NCI-H2196 treated with DMSO at 0.1 percent for 48 hours (cell line): ENCODE data around the gene SLC35B2.

Experiments used
- DNase-seq: peaks from one replicate; lab custom pipeline; 2025; ENCODE audit not compliant: unreplicated experiment; lab: John Stamatoyannopoulos, UW

Gene SLC35B2

DNA sequence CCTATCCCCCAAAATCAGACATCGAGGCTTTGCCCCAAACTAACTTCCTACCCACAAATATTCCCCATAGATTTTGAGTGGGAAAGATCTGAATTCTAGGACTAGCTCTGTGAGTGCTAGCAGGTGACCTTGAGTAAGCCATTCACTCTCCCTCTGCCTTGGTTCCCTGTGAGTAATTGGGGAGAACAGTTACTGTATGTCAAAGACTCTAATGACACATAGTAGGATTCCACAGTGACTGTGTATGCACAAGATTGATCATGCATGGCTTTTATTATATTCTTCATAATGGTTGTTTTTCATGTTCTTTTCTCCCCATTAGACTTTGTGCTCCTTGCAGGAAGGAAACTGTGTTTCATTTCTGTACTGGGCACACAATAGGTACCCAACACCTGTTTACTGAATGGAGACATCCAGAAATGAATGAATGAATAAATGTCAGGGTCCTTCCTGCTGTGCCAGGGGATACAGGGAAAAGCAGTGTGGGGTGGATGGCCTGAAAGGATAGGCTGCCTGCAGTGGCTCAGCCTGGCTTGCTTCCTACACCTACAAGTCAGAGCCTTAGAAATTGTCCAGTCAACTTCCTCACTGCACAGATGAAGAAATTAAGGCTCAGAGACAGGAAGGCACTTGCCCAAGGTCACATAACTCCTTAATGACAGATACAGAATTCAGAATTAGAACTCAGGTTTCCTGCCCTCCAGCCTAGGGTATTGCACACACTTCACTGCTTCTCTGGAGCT, 12.0 kb upstream of the SLC35B2 start:
- DNase-seq: no peak

DNA sequence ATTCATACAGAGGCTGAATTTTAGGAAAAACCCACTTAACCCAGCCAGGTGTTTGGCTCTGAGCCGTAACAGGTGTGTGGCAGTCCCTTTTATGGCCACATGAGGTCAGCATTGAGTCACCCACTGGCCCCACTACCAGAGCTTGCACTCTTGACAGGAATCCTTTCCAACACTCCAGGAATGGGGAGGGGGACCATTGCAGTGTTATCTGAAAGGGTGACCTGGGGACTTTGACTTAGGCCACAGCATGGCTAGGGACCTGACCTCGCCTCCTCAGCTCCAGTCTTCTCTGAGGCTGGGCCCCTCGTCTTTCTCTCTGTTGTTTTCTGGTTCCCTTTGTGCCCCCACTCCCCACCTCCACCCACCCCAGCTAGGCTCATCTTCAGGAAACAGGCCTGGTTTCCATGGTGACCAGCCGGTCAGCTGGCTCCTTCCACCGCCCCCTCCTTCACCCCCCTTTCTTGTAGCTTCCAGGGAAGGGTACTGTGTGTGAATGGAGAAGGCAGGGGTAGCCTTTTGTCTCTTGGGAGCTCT, 10.8 kb upstream of the SLC35B2 start:
- DNase-seq: peak; percentile 54

DNA sequence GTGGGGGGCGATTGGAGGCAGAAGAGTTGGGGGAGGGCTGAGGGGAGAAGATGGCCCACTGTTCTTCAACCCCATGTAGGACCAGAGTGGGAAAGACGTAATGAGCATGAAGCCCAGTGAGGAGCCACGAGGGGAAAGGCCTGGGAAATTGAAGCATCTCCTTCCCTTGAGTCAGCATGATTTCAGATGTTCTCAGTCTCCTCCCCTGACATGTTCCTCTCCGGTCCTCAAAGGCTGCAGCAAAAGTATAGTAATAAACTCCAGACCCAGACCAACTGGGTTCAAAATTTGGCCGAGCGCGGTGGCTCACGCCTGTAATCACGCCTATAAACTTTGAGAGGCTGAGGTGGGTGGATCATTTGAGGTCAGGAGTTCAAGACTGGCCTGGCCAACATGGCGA, 9.9 kb upstream of the SLC35B2 start:
- no peak for DNase-seq

DNA sequence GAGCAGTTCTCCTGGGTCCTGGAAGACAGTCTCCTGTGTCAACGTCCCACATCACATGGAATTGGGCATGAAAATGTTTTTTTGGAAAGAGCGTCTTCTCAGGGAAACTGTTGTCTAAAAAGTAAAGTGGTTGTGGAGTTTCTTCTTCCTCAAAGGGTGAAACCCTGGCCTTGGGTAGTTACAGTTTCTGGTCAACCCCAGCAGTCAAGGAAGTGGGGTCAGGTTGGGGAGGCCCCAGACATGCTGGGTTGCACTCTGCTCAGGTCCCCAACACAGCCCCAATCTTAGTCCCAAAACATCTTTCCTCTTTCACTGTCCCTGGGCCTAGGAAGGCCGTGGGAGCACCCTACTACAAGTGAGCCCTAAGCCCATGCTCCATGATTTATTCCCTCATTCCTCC, 9.0 kb upstream of the SLC35B2 start:
- DNase-seq: no peak

DNA sequence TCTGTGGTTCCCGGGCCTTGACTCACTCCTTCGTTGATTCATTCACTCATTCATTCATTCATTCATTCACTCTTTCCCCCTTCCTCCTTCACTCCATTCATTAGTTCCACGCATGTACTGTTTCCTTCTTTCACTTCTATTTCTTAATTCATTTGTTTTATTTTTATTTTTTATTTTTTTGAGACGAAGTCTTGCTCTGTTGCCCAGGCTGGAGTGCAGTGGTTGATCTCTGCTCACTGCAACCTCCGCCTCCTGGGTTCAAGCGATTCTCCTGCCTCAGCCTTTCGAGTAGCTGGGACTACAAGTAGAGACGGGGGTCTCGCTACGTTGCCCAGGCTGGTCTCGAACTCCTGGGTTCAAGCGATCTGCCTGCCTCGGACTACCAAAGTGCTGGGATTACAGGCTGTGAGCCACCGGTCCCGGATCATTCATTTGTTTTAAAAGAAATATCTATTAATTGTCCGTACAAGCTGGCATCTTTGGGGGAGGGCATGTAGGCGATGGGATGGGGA, 8.4 kb upstream of the SLC35B2 start:
- no peak for DNase-seq

DNA sequence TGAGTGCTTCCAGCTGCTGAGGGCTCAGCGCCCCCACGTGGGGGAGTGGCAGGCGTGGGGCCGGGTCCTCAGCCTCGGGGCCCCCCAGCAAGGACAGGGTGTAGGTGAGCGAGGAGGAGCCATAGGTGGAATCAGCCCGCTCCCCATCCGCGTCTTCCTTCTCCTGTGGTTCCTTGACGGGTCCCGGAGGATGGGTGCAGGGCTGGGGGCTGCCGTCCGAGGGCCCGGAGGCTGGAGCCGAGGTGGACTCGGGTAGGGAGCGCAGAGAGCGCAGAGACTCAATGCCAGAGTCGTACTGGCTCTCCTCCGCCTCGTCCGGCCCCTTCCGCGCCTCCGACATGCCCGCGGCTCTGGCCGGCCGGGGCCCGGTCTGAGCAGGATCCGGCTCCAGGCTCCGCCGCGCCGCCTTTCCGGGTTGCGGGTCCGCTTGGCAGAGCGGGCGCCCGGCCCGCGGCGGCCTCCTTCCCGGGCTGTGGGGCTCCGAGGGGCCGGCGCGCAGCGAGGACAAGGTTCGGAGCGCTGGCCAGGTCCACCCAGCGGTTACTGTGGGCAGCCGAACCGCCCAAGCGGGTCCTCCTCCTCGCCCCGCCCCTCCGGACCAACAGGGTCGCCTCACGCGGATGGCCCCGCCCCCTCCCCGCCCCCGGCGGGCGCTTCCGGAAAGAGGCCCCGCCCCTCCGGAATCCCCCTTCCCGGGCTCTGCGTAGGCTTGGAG, 7.8 kb upstream of the SLC35B2 start, which contains the start of gene NFKBIE:
NFKBIE (minus strand) TSS at position 545 of the 715 bp plus-strand sequence; CDS start at position 340, 205 bp downstream.
- peak; percentile 75 for DNase-seq

DNA sequence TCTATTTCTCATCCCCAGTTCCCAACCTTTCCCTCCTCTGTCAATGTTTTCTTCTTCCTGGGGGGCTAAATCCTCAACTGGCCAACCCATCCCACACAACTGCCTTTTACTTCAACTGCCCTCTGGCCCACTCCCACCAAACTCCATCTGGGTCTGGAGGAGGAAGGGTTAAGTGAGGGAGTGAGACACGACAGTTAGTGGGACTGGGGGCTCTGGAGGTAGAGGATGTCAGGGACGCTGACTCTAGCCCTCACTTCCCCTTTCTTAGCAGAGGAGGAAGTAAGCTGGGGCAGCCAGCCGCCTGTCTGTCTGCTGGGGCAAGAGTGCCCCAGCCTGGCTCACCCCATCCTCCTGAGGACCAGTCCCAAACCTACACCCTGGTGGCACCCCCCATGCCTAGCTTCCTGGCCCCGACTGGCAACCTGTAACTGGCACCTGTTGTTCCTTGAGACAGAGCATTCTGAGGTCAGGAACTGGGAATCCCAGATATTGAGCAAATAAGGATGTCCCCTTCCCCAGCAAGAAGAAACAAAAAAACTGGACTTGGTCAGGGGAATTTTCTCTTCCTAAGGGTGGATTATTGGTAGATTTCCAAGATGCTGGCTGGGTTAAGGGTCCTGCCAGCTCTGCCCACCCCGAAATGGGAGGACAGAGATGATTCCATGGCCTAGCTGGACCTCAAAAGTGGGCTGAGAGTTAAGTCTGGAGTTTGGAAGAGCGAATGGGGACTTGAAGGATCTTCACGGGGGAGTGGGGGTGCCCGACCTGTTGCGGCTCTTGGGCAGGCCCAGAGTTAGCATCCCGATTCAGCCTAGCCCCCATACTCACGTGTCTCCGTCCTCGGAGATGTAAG, 7.1 kb upstream of the SLC35B2 start:
- no peak for DNase-seq

DNA sequence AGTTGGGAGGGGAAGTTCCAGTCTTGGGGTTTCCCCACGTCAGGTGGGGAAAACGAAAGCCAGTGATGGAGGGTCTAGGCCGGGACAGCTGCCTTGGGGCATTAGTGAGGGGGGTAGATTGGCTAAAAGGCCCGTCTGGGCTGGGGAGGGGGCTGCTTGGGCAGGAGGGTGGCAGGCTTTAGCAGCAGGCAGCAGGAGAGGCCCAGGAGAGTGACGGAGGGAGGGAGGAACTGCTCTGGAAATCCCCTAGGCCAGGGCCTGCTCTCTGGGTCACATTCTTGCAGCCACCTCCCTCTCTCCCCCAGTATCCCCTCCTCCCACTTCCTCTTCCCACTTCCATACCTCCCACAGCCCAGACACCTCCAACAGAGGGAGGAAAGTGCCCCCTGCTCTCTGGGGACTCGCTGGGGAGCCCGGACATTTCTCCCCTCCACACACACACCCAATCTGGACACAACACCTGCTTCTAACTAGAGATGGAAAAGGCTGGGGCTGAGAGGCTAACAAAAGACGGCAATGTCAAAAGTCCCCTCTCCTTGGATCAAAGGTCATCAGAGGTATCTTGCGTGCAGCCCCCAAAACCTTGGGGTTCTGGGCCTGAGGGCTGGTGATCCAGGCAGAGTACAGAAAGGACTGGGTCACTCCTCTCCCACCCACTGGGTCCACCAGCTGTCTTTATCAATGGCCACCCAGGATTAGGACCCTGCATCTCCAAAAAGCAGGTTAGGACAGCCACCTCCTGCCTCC, 6.2 kb upstream of the SLC35B2 start:
- no peak for DNase-seq

DNA sequence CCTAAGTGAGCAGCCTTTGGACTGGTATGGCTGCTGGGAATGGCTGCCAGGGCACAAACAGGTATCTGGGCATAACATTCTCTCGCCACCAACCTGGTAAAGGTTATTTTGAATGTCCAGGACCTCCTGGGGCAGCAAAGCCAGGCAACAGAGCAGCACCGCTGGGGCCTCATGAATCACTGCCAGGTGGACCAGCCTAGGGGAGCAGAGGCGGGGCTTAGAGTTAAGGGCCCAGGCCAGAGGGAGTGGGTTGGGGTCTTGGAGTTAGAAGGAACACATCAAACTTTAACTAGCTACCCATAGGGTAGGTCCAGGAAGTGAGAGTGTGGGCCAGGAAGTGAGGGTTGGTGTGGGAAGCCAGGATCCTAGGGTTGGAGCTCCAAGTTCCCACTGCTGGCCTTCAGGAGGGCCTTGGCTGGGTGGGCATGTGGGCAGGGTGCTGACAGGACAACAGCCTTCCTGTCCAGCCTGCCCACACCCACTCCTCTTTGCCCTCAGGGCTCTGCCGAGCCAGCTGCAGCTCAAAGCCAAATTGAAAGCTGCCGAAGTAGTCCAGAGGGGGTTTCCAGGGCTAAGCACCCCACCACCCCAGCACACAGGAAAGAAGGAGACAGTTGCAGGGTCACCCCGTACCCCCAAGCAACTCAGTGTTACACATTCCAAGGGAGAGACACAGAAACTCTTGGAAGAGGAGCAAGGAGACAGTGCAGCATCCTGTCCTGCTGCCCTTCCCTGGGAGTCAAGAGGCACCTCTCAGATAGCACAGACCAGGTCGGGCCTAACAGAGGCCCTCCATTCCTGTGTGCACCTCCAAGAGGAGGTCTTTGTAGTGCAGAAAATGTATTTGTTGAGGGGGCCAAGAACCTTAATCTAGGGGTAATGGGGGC, 5.4 kb upstream of the SLC35B2 start:
- DNase-seq: no peak

DNA sequence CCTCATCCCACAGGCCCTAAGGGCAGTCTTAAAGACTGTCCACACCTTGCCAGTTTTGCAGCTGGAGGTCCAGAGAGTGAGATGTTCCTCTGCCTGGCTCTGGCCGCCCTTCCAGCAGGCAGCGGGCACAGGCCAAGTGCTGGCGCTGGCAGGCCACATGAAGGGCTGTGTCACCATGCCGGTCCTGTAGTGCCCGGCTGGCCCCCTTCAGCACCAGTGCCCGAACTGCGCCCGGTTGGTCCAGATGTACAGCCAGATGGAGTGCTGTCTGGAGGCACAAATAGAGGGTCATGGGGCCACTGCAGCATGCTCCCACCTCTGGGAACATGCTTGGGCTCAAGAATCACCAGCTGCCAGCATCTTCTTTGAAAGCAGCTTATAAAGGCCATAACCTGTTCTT, 4.3 kb upstream of the SLC35B2 start:
- no peak for DNase-seq

DNA sequence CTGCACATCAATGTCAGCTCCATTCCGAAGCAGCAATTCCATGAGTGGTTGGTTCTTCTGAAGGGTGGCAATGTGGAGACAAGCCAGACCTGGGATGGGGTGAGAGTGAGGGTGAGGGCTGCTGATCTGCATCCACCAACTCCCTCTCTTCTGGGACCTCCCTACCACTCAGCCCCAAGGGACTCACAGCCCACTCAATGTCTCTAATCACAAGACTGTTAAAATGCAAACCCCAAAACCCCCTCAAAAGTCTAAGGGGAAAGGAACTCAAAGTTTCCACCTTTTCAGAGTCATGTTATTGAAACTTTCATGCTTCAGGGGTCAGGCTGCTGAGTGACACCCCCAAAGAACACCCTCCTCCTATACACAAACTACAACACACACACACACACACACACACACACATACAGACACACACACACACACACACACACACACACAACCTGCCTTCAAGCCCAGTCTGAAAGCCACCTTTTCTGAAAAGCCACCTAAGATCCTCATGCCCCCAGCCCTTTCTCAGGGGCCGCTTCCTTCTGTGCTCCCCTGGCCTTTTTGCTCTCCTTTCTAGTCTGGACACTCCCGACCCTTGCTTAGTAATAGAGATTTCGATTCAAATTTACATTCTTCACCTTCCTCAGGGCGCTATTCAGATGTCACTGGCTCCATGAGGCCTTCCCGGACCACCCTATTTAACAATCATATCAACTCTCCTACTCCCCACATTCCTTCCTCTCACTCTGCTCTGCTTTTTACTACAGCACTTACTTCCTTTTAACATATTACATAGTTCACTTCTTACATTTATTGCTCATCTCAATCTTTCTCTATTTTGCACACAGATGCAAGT, 3.3 kb upstream of the SLC35B2 start:
- no peak for DNase-seq

DNA sequence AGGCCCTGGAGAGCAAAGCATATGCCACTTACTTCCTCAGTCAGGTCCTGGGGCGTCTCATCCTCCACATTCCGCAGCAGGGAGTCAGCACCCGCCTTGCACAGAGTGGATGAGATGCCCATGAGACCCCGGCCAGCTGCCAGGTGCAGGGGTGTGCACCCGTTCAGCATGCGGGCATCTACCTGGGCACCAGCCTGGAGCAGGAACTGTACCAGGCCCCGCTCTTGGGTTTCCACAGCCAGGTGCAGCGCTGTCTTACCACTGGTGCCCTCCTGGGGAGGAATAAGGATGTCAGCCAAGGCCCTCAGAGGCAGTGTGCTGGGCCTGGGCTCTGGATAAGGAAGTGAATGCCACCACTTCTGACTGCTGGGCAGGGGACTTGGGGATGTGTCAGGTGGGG, 2.7 kb upstream of the SLC35B2 start:
- no peak for DNase-seq

DNA sequence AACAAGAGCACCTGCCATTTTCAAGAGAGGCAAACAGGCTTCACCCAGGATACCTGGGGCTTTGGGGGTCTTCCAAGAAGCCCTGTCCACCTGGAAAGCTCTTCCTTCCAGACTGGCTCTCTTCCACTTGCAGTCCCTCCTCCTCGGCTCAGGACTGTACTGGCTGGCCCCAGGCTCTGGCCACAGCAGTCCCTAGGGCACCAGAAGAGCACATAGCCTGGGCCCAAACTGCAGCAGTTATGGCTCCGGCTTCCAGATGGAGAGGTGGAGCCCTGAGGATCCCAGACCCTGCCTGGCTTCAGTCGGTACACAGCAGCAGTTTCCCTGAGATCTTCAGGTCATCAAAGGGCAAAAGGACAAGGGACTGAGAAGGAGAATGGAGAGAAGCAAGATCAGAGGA, 1.6 kb upstream of the SLC35B2 start:
- DNase-seq: no peak

DNA sequence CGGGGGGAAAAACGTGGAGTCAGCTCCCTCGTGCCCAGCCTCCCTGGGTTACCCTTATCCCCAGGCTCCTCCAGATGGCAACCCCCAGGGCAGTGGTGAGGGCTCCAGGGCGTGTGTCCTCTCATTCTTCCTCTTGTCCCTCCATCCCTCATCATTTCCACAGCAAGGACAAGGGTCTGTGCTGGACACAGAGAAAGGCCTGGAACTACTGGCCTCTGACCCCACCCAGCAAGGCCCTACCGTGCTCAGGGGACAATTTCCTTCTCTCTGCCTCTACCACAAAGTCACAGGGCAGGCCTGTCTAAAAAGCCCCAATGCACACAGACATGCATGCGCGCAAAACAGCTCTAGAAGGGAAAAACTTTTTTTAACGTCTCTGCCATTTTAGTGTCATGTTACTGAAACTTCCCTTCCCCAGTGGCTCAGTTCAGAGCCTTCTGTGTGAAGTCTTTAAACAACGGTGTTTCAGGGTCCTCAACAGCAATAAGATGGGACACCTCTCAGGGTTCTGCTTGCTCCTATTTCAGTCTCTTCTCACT, 1.1 kb upstream of the SLC35B2 start:
- DNase-seq: no peak

DNA sequence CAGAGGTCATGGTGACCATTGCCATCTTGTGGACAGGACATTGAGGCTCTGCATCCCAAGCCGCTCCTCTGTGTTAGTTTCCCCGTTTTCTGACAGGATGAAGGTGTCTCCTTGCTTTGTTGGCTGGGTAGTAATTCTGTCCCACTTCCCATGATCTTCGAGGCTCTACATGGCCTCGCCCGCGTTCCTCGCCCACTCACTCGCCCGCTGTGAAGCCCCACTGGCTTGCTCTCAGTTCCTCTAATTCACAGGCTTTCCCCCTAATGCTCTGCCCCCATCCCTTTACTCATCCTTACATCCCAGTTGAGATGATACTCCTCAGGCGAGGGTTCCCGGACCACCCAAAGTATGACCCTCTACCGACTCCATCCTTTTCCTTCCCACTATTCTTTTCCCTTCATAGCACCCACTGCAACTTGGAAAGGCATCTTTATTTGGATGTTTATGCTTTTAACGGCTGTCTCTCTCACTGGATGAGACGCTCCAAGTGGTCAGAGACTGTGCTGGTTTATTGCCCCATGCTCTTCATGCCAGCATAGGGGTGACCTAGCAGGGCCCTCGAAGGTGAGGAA, 511 bp upstream of the SLC35B2 start:
- DNase-seq: no peak

DNA sequence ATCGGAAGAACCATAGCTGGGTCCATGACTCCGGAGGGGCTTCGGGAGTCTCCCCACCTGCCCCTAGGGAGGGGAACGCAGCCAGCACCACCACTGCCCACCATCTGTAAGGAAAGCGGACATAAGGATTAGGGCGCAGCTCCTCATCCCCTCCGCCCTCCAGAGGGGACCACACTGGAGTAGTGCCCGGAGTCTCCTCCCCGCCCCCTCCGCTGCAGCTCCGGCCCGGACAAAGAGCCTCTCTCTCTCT, 628 bp downstream of the SLC35B2 start:
- no peak for DNase-seq

DNA sequence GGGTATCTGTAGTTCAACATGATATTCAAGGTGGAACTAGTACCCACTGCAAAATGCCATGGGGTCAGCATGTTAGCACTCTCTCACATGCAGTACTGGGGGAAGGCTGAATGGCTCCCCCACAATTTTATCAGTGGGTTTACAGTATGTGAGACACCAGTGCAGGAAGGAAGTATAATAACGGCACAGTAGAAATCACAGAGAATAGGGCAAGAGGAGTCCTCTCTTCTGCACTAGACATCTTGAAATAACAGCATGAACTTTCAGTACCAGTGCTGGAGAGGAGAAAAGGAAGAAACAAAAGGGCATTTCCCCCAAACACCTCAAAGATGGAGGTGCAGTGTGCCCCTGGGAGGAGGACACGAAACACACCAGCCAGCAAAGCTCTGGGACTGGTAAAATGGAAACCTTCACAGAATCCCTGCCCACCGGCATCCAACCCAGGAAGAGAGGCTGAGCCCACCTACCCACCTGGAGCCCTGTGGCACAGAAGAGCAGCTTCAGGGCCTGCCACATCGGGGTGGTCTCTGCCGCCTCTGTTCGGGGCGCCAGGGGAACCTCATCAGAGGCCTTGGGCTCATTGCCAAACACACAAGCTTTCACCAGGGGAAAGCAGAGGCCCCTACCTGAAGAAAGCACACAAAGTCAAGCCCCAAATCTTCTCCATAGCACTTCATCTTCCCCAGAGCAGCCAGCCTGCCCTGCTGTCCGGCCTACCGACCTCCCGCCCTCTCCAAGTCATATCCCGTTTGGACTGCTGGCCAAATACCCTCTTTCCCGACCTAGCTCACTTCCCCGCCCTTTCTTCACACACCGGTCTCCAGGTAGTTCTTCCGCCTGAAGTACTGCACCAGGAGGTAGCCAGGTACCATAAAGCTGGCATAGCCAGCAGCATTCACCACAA, 1.2 kb downstream of the SLC35B2 start:
- no peak for DNase-seq
